ENCODE data around the gene WDFY3.
"Not testable (repeated sequence)": the region's sequence is repeated elsewhere in the genome, so short reads cannot be mapped to it uniquely, and the experiment has no call there.

WDFY3 gene

GRCh38 chr4:84856468-84857049 lies 109.9 kb downstream of the WDFY3 start:
- DNase-seq (ENCODE audit: low read depth, low spot score) = no peak

DNA sequence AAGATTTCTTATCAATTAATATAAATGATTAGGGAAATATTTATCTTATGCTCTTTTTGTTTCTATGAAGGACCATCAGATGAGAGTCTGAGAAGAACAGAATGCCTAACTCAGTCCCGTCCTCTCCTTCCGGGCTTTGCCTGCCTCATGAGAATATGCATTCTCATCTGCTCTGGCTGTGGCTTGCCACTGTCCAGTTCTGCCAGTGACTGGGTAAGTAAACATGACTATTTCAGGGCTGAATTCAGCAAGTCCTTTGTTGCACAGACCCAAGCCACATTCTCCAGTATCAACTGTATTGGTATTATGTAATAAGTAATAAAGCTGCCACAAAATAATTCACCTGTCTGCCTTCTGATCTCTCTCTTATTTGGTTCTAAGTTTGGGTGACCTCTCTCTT lies 110.7 kb downstream of the WDFY3 start:
- no peak for DNase-seq (ENCODE audit: low read depth, low spot score)

DNA sequence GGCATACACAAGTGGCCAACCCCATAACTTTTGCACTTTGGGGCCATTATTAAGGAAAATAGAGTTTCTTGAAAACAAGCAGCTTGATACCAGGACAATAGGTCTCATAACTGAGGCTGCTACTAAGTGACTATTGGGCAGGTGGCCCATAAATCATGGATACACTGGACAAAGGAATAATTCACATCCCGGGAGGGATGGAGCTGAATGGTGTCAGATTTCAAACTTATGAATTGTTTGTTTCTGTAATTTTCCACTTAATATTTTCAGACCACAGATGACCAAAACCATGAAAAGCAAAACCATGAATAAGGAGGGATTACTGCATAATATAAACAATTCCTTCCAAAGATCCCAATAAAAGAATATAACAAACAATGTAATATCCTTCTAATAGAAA lies 114.4 kb downstream of the WDFY3 start:
- no peak for DNase-seq (ENCODE audit: low read depth, low spot score)

DNA sequence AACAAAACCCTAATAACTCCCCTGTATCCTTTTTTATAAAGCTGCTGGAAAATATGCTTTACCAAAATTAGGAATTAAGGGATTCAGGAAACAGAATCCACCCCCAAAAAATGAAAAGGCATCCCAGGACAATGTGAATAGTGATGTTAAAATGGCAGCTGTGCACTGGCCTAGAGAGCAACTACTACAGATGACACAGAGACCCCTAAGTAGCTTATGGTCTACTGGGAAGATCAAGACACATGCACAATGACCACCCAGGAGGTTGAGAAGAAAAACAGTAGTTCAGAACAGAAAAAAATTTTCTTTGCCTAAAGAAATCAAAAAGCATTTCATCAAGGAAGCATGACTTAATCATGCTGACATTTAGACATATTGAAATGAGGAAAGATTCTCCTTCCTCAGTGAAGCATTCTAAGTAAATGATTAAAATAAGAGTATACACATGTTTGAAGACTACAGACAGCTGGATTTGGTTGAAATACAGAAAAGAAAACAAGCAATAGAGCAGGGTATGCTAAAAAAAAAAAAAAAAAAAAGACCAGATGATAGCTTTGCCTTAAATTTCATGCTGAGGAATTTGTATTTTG lies 117.3 kb downstream of the WDFY3 start:
- no peak for DNase-seq (ENCODE audit: low read depth, low spot score)

DNA sequence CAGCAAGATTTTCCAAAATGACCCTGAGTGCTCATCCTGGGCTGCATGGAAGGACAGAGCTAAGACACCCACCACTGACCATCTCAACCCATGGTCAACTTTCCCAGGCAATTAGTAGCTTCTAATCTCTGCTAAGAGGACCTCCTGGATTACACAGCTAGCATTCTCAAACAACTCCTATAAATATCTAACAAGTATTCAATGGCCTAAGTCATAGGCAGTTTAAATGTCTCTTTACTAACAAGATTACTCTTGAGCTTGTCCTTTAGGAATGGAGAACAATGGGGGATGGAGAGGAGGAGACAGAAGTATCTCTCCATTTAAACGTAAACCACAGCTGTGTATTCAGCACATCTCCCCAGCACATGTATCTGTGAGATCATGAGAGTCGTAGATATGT lies 118.1 kb downstream of the WDFY3 start:
- DNase-seq (ENCODE audit: low read depth, low spot score) = no peak

DNA sequence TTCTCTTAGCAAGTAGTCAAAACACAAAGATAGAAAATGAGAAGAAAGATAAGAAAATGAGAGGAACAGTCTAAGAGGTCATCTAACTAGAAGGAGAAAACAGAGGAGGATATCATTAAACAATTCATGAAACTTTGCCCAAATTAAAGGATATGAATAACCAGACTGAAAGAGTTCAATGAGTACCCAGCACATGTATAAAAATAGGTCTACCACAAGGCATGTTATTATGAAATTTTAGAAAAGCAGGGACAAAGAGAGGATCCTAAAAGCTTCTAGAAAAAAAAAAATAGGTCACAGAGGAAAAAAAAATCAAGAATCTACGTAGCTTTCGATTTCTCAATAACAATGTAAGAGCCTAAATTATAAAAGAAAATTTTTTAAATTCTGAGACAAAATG lies 118.5 kb downstream of the WDFY3 start:
- no peak for DNase-seq (ENCODE audit: low read depth, low spot score)

- no peak for DNase-seq (ENCODE audit: low read depth, low spot score)
Measured at GRCh38 chr4:84846985-84847384, 119.5 kb downstream of the WDFY3 start.

- no peak for DNase-seq (ENCODE audit: low read depth, low spot score)
Measured at GRCh38 chr4:84841435-84841834, 125.1 kb downstream of the WDFY3 start.

DNA sequence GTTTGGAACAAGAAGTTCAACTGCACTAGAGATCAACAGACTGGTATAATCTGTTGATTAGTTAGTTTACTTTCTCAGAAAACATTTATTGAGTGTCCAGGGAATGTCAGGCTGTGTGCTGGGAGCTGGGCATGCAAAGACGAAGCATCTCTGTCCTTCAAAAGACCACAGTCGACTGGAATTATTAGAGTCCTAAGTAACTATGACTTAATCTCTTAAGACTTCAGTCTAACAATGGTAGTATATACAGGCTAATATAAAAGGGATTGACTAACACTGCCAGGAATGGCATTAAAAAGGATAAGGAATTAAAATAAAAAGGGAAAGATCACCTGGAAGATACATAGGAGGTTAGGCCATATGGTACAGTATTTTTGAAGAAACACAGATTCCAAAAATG lies 128.7 kb downstream of the WDFY3 start:
- no peak for DNase-seq (ENCODE audit: low read depth, low spot score)

- DNase-seq (ENCODE audit: low read depth, low spot score) = not testable (repeated sequence)
Measured at GRCh38 chr4:84829633-84830032, 136.9 kb downstream of the WDFY3 start.

- DNase-seq (ENCODE audit: low read depth, low spot score) = no peak
Measured at GRCh38 chr4:84826681-84827080, 139.8 kb downstream of the WDFY3 start.

GRCh38 chr4:84825701-84826341 lies 140.7 kb downstream of the WDFY3 start:
- DNase-seq (ENCODE audit: low read depth, low spot score) = no peak

GRCh38 chr4:84821064-84821463 lies 145.4 kb downstream of the WDFY3 start:
- DNase-seq (ENCODE audit: low read depth, low spot score) = no peak

GRCh38 chr4:84814094-84814750 lies 152.3 kb downstream of the WDFY3 start:
- no peak for DNase-seq (ENCODE audit: low read depth, low spot score)

DNA sequence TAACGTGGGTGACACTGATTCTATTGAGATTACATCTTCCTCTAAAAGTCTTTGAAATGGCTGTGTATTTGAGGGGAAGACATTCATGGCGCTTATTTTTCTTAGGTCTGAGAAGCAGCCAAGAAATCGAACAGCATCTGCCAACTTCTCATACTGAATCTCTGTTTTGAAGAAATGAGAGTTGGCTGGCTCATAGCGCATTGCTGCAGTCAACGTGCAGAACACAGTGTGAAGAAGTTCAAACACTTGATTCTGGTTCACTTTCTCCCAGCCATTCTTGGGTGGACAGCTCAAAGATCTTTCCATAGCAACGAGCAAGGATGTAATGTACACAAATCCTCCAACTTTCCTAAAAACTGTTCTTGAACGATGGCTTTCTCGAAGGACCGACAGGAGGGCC lies 156.5 kb downstream of the WDFY3 start:
- no peak for DNase-seq (ENCODE audit: low read depth, low spot score)

DNA sequence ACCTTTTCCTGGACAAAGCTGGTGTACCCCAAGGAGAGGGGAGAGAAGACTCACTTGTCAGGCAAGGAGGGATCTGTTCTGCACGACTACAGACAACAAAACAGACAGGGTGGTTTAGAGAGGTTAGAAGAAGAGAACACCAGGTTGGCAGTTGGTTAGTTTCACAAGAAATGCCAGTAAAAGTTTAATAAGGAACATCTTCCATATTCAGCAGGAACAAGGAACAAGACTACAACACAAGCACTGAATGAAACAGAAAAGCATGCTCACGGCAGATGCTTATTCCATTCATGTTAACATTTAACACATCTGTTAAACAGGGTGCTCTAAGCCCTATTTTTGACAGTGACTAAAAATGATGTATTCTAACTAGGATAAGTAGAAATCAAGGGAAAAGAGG lies 158.2 kb downstream of the WDFY3 start:
- DNase-seq (ENCODE audit: low read depth, low spot score) = no peak

DNA sequence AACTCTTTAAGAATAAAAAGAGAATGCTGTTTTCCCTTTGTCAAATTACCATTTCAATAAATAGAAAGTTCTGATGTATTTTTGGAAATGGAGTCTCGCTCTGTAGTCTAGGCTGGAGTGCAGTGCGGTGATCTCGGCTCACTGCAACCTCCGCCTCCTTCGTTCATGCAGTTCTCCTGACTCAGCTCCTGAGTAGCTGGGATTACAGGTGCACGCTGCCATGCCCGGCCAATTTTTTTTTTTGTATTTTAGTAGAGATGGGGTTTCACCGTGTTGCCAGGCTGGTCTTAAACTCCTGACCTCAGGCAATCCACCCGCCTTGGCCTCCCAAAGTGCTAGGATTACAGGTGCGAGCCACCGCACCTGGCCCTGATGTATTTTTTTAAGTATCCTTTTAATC lies 159.9 kb downstream of the WDFY3 start:
- DNase-seq (ENCODE audit: low read depth, low spot score) = not testable (repeated sequence)

DNA sequence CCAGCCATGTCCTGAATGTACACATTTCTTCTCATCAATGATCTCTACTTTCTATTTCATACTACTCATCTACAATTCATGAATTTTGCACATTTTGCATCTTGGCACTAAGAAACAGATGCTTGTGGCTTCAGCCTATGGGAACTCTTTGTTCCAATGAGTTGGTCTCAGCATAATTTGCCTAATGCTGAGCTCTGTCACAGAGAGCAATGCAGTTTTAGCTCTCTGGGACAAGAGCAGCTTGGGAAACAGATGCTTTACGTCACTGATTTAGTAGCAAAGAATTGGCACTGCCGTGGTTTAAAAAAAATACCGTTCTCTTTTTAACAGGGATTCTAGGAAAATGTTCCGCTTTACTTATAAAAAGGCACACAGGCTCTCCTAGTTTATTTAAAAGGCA lies 162.4 kb downstream of the WDFY3 start:
- no peak for DNase-seq (ENCODE audit: low read depth, low spot score)

- no peak for DNase-seq (ENCODE audit: low read depth, low spot score)
Measured at GRCh38 chr4:84803720-84804119, 162.8 kb downstream of the WDFY3 start.

GRCh38 chr4:84803116-84803515 lies 163.4 kb downstream of the WDFY3 start:
- no peak for DNase-seq (ENCODE audit: low read depth, low spot score)

DNA sequence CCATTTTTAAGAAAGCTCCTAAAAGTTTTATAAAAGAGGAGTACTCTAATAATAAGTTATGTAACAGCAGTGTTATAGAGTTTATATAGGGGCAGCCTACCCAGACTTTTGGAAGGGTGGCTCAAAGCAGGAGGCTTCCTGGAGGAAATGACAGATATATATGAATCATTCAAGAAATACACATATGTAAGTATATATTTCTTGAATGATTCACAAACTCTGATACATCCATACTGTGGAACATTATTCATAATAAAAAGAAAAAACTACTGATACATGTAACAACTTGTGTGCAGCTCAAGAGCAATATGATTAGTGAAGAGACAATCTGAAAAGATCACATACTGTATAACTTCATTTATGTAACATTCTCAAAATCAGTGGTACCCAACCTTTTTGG lies 166.2 kb downstream of the WDFY3 start:
- DNase-seq (ENCODE audit: low read depth, low spot score) = no peak

- no peak for DNase-seq (ENCODE audit: low read depth, low spot score)
Measured at GRCh38 chr4:84799318-84799717, 167.2 kb downstream of the WDFY3 start.

- DNase-seq (ENCODE audit: low read depth, low spot score) = no peak
Measured at GRCh38 chr4:84796394-84796793, 170.1 kb downstream of the WDFY3 start.

Data from ELF-1 (cell line).